OCI-LY7 (cell line): Measurements from ENCODE around the gene SLC4A4. TPM values are rescaled to one million over a fixed set of nuclear protein-coding genes. Genes with fewer than 3 reads are reported as not detected.

Experiments used
- BruUV-seq: library from RNA; stranded (reverse); fragments of 400-500 nt; replicated peaks from 2 replicates; lab custom pipeline; 2021; lab: Mats Ljungman, UMichigan
- CTCF ChIA-PET: fragments of 300-600 bp; sonication (Branson Sonifier 250); formaldehyde crosslinking; loops from one replicate; lab custom pipeline; 2022; ENCODE audit warnings: antibody characterized with exemption; ENCODE audit not compliant: unreplicated experiment; lab: Charles Lee
- POLR2A ChIA-PET: fragments of 300-600 bp; sonication (Branson Sonifier 250); formaldehyde crosslinking; loops from one replicate; lab custom pipeline; 2022; ENCODE audit warnings: antibody characterized with exemption; lab: Charles Lee
- DNase-seq: peaks from one replicate; pipeline ENCODE4 v3.0.0-alpha.2; 2015; ENCODE audit warnings: low spot score
- H2AFZ ChIP-seq: fragments of 200-600 bp; sonication (generic), shearing (Covaris generic); 2 replicates; pipeline ENCODE4 v1.6.1; 2014; ENCODE audit warnings: mild to moderate bottlenecking, antibody characterized with exemption, low read length, moderate library complexity
- H3K27ac ChIP-seq: fragments of 200-600 bp; sonication (generic); 2 replicates; pipeline ENCODE4 v1.5.1; 2014; ENCODE audit warnings: mixed run types, low read depth, mild to moderate bottlenecking, moderate library complexity, low read length, inconsistent platforms; ENCODE audit not compliant: poor library complexity, severe bottlenecking
- H3K36me3 ChIP-seq: fragments of 200-600 bp; sonication (generic); 2 replicates; pipeline ENCODE4 v1.6.1; 2014; ENCODE audit warnings: mild to moderate bottlenecking, antibody characterized with exemption, low read length, moderate library complexity, mixed read lengths; ENCODE audit not compliant: insufficient read depth
- H3K4me1 ChIP-seq: fragments of 200-600 bp; sonication (generic); 2 replicates; pipeline ENCODE4 v1.5.1; 2014; ENCODE audit warnings: mild to moderate bottlenecking, low read length; ENCODE audit not compliant: insufficient read depth, poor library complexity, severe bottlenecking
- H3K4me2 ChIP-seq: fragments of 200-600 bp; sonication (generic); 2 replicates; pipeline ENCODE4 v1.6.1; 2014; ENCODE audit warnings: mild to moderate bottlenecking, low read length
- H3K4me3 ChIP-seq: fragments of 200-600 bp; sonication (generic); 2 replicates; pipeline ENCODE4 v1.5.1; 2014; ENCODE audit warnings: mild to moderate bottlenecking, low read depth, low read length; ENCODE audit not compliant: poor library complexity, severe bottlenecking
- H3K79me2 ChIP-seq: fragments of 200-600 bp; sonication (generic); 2 replicates; pipeline ENCODE4 v1.6.1; 2016; ENCODE audit warnings: low read depth, mild to moderate bottlenecking, low read length, moderate library complexity, mixed read lengths; ENCODE audit not compliant: insufficient read depth
- H3K9me2 ChIP-seq: fragments of 200-600 bp; sonication (generic); 2 replicates; pipeline ENCODE4 v1.6.1; 2016; ENCODE audit warnings: mild to moderate bottlenecking, low read length, mixed read lengths; ENCODE audit not compliant: insufficient read depth
- H3K9me3 ChIP-seq: fragments of 200-600 bp; sonication (generic); 2 replicates; pipeline ENCODE4 v1.6.1; 2014; ENCODE audit warnings: mild to moderate bottlenecking, mixed run types, low read length, mixed read lengths
- H4K20me1 ChIP-seq: fragments of 200-600 bp; sonication (generic); 2 replicates; pipeline ENCODE4 v1.6.1; 2014; ENCODE audit warnings: mild to moderate bottlenecking, antibody characterized with exemption, low read length, moderate library complexity, mixed read lengths; ENCODE audit not compliant: insufficient read depth
- EZH2phosphoT487 ChIP-seq: fragments of 200-600 bp; sonication (generic); IDR thresholded peaks from 2 replicates; pipeline ENCODE4 v1.6.1; 2018; ENCODE audit warnings: low read depth, borderline replicate concordance, mild to moderate bottlenecking, mixed run types, antibody characterized with exemption, low read length, moderate library complexity, mixed read lengths
- intact Hi-C: fragments of 100-400 bp; cut with micrococcal nuclease; formaldehyde crosslinking; loops from one replicate; pipeline ENCODE4 v1.10.0; 2022; ENCODE audit not compliant: unreplicated experiment
- total RNA-seq, 2 experiments: library from RNA; depleted of rRNA in 1 of 2; stranded (reverse); fragments of >200 nt in 1 of 2; shearing (Covaris generic) in 1 of 2; gene quantifications; 2 replicates each; pipeline ENCODE4 v1.2.3, GENCODE V29; 2014 to 2022
- TF ChIP-seq, protein P1 (sequence below): fragments of 200-600 bp; sonication (generic); conservative IDR thresholded peaks from 2 replicates; pipeline ENCODE4 v1.5.1; 2014; ENCODE audit warnings: mild to moderate bottlenecking, antibody characterized with exemption, low read length, moderate library complexity, mixed read lengths

The SLC4A4 gene
- total RNA-seq, 2 experiments from 2014 or later: not detected

DNA sequence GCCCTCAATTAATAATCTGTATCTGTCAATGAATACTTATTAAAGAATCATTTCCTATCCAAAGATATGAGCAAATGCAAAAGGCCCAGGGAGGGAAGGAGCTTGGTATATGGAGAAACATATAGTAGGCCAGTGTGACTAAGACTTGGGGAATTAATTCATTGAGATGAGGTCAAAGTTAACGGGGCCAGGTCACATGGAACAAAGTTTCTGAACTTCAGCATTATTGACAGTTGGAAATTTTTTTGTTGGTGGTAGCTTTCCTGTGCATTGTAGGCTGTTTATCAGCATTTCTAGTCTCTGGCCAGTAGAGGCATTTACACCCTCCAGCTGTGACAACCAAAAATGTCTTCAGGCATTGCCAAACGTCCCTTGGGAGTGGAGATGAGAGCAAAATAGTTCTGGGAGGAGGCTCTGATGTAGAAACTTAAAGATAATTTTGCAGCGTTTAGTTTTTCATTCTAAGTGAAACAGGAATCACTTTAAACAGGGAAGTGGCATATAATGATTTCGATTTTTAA lies 202.0 kb downstream of the SLC4A4 start:
- Histone ChIP-seq H3K27ac (no peak overlapping the region), H3K4me2 (no peak overlapping the region), H3K4me1 (no peaks in the 10 kb centered on the region), H3K9me3 (no peaks in the 10 kb centered on the region), H2AFZ (no peak overlapping the region), H3K9me2 (no peaks in the 10 kb centered on the region), H3K79me2 (no peaks in the 10 kb centered on the region), H3K36me3 (no peaks in the 10 kb centered on the region), H3K4me3 (no peak overlapping the region), H4K20me1 (no peaks in the 10 kb centered on the region)
- no TSS peak for BruUV-seq
- DNase-seq: no peak
- TF ChIP-seq EZH2phosphoT487: no peak
- TF ChIP-seq, protein P1, sequence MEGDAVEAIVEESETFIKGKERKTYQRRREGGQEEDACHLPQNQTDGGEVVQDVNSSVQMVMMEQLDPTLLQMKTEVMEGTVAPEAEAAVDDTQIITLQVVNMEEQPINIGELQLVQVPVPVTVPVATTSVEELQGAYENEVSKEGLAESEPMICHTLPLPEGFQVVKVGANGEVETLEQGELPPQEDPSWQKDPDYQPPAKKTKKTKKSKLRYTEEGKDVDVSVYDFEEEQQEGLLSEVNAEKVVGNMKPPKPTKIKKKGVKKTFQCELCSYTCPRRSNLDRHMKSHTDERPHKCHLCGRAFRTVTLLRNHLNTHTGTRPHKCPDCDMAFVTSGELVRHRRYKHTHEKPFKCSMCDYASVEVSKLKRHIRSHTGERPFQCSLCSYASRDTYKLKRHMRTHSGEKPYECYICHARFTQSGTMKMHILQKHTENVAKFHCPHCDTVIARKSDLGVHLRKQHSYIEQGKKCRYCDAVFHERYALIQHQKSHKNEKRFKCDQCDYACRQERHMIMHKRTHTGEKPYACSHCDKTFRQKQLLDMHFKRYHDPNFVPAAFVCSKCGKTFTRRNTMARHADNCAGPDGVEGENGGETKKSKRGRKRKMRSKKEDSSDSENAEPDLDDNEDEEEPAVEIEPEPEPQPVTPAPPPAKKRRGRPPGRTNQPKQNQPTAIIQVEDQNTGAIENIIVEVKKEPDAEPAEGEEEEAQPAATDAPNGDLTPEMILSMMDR: peak; percentile 30; the same call in 1 of the 2 replicates
- ChIA-PET POLR2A (no interaction called here), CTCF (no interaction called here)
- intact Hi-C loops: no loop called here

DNA sequence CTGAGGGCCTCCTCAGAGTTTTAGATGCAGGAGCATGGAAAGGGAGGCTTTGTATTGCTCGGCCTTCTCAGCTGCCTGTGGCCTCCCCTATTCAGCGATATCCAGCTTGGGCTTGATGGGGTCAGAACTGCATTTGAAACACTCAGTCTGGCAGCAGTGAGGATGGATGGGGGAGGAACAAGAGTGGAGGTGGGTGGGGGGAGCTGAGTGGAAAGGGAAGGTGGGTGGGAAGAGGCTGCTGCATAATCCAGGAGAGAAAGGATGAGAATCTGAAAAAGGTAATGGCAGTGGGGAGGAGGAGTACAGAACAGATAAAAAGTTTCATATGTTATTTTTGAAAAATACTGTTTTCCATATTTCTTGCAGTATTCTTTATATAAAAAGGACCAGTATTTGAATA lies 202.7 kb downstream of the SLC4A4 start:
- intact Hi-C loops: no loop called here
- Histone ChIP-seq H3K79me2 (no peaks in the 10 kb centered on the region), H3K27ac (no peak overlapping the region), H3K9me3 (no peaks in the 10 kb centered on the region), H3K4me3 (no peak overlapping the region), H3K36me3 (no peaks in the 10 kb centered on the region), H3K4me1 (no peaks in the 10 kb centered on the region), H2AFZ (no peak overlapping the region), H3K4me2 (no peak overlapping the region), H3K9me2 (no peaks in the 10 kb centered on the region), H4K20me1 (no peaks in the 10 kb centered on the region)
- no TSS peak for BruUV-seq
- ChIA-PET CTCF (no interaction called here), POLR2A (no interaction called here)
- TF ChIP-seq, protein P1: no peak
- no peak for TF ChIP-seq EZH2phosphoT487
- DNase-seq: no peak

DNA sequence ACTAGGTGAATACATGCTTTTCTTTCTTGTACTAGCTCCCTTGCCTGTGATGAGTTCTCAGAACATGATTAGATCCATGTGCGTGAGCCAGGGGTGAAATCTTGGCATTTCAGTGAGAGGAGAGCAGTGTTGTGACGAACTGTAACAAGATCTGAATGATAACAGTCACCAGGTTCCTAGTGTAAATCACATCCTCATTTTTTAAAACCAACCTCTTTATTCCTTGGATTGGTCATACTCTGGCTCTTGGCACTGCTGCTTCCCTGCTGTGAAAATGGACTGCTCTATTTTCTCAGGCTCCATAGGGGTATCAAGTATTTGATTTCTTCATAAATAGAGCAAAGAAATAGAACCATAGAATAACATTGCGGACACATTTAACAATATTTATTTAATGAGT lies 206.3 kb downstream of the SLC4A4 start:
- no TSS peak for BruUV-seq
- no peaks in the 10 kb centered on the region for H3K36me3 ChIP-seq
- CTCF ChIA-PET: no interaction called here

More for the DNA sequence above, 206.3 kb downstream of the SLC4A4 start:
- H3K79me2 ChIP-seq: no peaks in the 10 kb centered on the region
- no peak overlapping the region for H3K4me2 ChIP-seq
- intact Hi-C loops: no loop called here
- H3K9me2 ChIP-seq: no peaks in the 10 kb centered on the region
- no peaks in the 10 kb centered on the region for H4K20me1 ChIP-seq
- H3K27ac ChIP-seq: no peak overlapping the region
- no peak overlapping the region for H2AFZ ChIP-seq
- H3K4me1 ChIP-seq: no peaks in the 10 kb centered on the region
- no peaks in the 10 kb centered on the region for H3K9me3 ChIP-seq
- TF ChIP-seq, protein P1: no peak
- TF ChIP-seq EZH2phosphoT487: no peak
- DNase-seq: no peak
- POLR2A ChIA-PET: interaction anchor here (0.5 to 1.1 kb wide), 2 partner anchors 8 to 10 kb away, joined by 3 to 7 read pairs; no protein-coding TSS in a partner anchor
- no peak overlapping the region for H3K4me3 ChIP-seq
